D721Med (cell line): ENCODE measurements around the gene WNT4.

ENCODE experiments used
- DNase-seq: peaks from one replicate; pipeline ENCODE4 v3.0.0; 2011; ENCODE audit warnings: low spot score; ENCODE audit not compliant: insufficient read length
- FAIRE-seq: peaks from 2 replicates; lab custom pipeline; 2011; peaks lifted over from hg19 to GRCh38; lab: Jason Lieb, UNC
- CTCF ChIP-seq: IDR thresholded peaks from 2 replicates; pipeline ENCODE4 v1.5.1; 2012; ENCODE audit warnings: mild to moderate bottlenecking, control low read depth; ENCODE audit not compliant: insufficient read depth; ENCODE audit errors: missing control alignments

Gene WNT4

GRCh38 chr1:22123901-22124404, 18.9 kb downstream of the WNT4 start:
- TF ChIP-seq CTCF, result no peak
- DNase-seq (no peak), FAIRE-seq (no peak)

- FAIRE-seq, result no peak
- no peak for TF ChIP-seq CTCF
- DNase-seq, result no peak
These were observed 19.9 kb downstream of the WNT4 start for GRCh38 chr1:22123071-22123390.

- no peak for FAIRE-seq
- DNase-seq, result no peak
- TF ChIP-seq CTCF, result no peak
These were observed 20.4 kb downstream of the WNT4 start for GRCh38 chr1:22122273-22123070.

- DNase-seq (no peak), FAIRE-seq (no peak)
- no peak for TF ChIP-seq CTCF
These were observed 21.4 kb downstream of the WNT4 start for GRCh38 chr1:22121421-22121911.

GRCh38 chr1:22120469-22120790, 22.5 kb downstream of the WNT4 start:
- FAIRE-seq (no peak), DNase-seq (no peak)
- TF ChIP-seq CTCF, result no peak

- DNase-seq, result no peak
- no peak for TF ChIP-seq CTCF
- no peak for FAIRE-seq
These were observed 23.1 kb downstream of the WNT4 start for GRCh38 chr1:22119626-22120468.
